OCI-LY7 (cell line): ENCODE measurements around the gene HEXIM2. TPM values are rescaled to one million over a fixed set of nuclear protein-coding genes. Genes with fewer than 3 reads are reported as not detected.

ENCODE experiments used
- BruUV-seq: library from RNA; stranded (reverse); fragments of 400-500 nt; replicated peaks from 2 replicates; lab custom pipeline; 2021; lab: Mats Ljungman, UMichigan
- CTCF ChIA-PET: fragments of 300-600 bp; sonication (Branson Sonifier 250); formaldehyde crosslinking; loops from one replicate; lab custom pipeline; 2022; ENCODE audit warnings: antibody characterized with exemption; ENCODE audit not compliant: unreplicated experiment; lab: Charles Lee
- POLR2A ChIA-PET: fragments of 300-600 bp; sonication (Branson Sonifier 250); formaldehyde crosslinking; loops from one replicate; lab custom pipeline; 2022; ENCODE audit warnings: antibody characterized with exemption; lab: Charles Lee
- DNase-seq: peaks from one replicate; pipeline ENCODE4 v3.0.0-alpha.2; 2015; ENCODE audit warnings: low spot score
- H2AFZ ChIP-seq: fragments of 200-600 bp; sonication (generic), shearing (Covaris generic); 2 replicates; pipeline ENCODE4 v1.6.1; 2014; ENCODE audit warnings: mild to moderate bottlenecking, antibody characterized with exemption, low read length, moderate library complexity
- H3K27ac ChIP-seq: fragments of 200-600 bp; sonication (generic); 2 replicates; pipeline ENCODE4 v1.5.1; 2014; ENCODE audit warnings: mixed run types, low read depth, mild to moderate bottlenecking, moderate library complexity, low read length, inconsistent platforms; ENCODE audit not compliant: poor library complexity, severe bottlenecking
- H3K36me3 ChIP-seq: fragments of 200-600 bp; sonication (generic); 2 replicates; pipeline ENCODE4 v1.6.1; 2014; ENCODE audit warnings: mild to moderate bottlenecking, antibody characterized with exemption, low read length, moderate library complexity, mixed read lengths; ENCODE audit not compliant: insufficient read depth
- H3K4me1 ChIP-seq: fragments of 200-600 bp; sonication (generic); 2 replicates; pipeline ENCODE4 v1.5.1; 2014; ENCODE audit warnings: mild to moderate bottlenecking, low read length; ENCODE audit not compliant: insufficient read depth, poor library complexity, severe bottlenecking
- H3K4me2 ChIP-seq: fragments of 200-600 bp; sonication (generic); 2 replicates; pipeline ENCODE4 v1.6.1; 2014; ENCODE audit warnings: mild to moderate bottlenecking, low read length
- H3K4me3 ChIP-seq: fragments of 200-600 bp; sonication (generic); 2 replicates; pipeline ENCODE4 v1.5.1; 2014; ENCODE audit warnings: mild to moderate bottlenecking, low read depth, low read length; ENCODE audit not compliant: poor library complexity, severe bottlenecking
- H3K79me2 ChIP-seq: fragments of 200-600 bp; sonication (generic); 2 replicates; pipeline ENCODE4 v1.6.1; 2016; ENCODE audit warnings: low read depth, mild to moderate bottlenecking, low read length, moderate library complexity, mixed read lengths; ENCODE audit not compliant: insufficient read depth
- H3K9me2 ChIP-seq: fragments of 200-600 bp; sonication (generic); 2 replicates; pipeline ENCODE4 v1.6.1; 2016; ENCODE audit warnings: mild to moderate bottlenecking, low read length, mixed read lengths; ENCODE audit not compliant: insufficient read depth
- H3K9me3 ChIP-seq: fragments of 200-600 bp; sonication (generic); 2 replicates; pipeline ENCODE4 v1.6.1; 2014; ENCODE audit warnings: mild to moderate bottlenecking, mixed run types, low read length, mixed read lengths
- H4K20me1 ChIP-seq: fragments of 200-600 bp; sonication (generic); 2 replicates; pipeline ENCODE4 v1.6.1; 2014; ENCODE audit warnings: mild to moderate bottlenecking, antibody characterized with exemption, low read length, moderate library complexity, mixed read lengths; ENCODE audit not compliant: insufficient read depth
- CTCF ChIP-seq: fragments of 200-600 bp; sonication (generic); conservative IDR thresholded peaks from 2 replicates; pipeline ENCODE4 v1.5.1; 2014; ENCODE audit warnings: mild to moderate bottlenecking, antibody characterized with exemption, low read length, moderate library complexity, mixed read lengths
- EZH2phosphoT487 ChIP-seq: fragments of 200-600 bp; sonication (generic); IDR thresholded peaks from 2 replicates; pipeline ENCODE4 v1.6.1; 2018; ENCODE audit warnings: low read depth, borderline replicate concordance, mild to moderate bottlenecking, mixed run types, antibody characterized with exemption, low read length, moderate library complexity, mixed read lengths
- intact Hi-C: fragments of 100-400 bp; cut with micrococcal nuclease; formaldehyde crosslinking; loops from one replicate; pipeline ENCODE4 v1.10.0; 2022; ENCODE audit not compliant: unreplicated experiment
- total RNA-seq, 2 experiments: library from RNA; depleted of rRNA in 1 of 2; stranded (reverse); fragments of >200 nt in 1 of 2; shearing (Covaris generic) in 1 of 2; gene quantifications; 2 replicates each; pipeline ENCODE4 v1.2.3, GENCODE V29; 2014 to 2022

The HEXIM2 gene
- total RNA-seq, 2 experiments from 2014 or later: 8.6 to 11.1 TPM

- DNase-seq: no peak
- no peak for TF ChIP-seq CTCF
- no TSS peak for BruUV-seq
- Histone ChIP-seq H3K79me2 (no peaks in the 10 kb centered on the region), H3K4me3 (no peak overlapping the region), H3K4me2 (no peak overlapping the region), H3K4me1 (peaks cover 13% of the 10 kb centered on the region), H3K9me3 (no peaks in the 10 kb centered on the region), H3K27ac (no peak overlapping the region), H4K20me1 (no peaks in the 10 kb centered on the region), H3K36me3 (peaks cover 9% of the 10 kb centered on the region; the same call in 1 of the 2 replicates), H3K9me2 (no peaks in the 10 kb centered on the region), H2AFZ (no peak overlapping the region)
- ChIA-PET CTCF (no interaction called here), POLR2A (no interaction called here)
- intact Hi-C loops: no loop called here
Observed at GRCh38 chr17:45113424-45113754, 48.3 kb upstream of the HEXIM2 start.

GRCh38 chr17:45114117-45114932 is 47.4 kb upstream of the HEXIM2 start:
- no peaks in the 10 kb centered on the region for H3K9me2 ChIP-seq
- no peaks in the 10 kb centered on the region for H3K79me2 ChIP-seq
- intact Hi-C loops: no loop called here
- H3K27ac ChIP-seq: no peak overlapping the region
- ChIA-PET POLR2A (no interaction called here), CTCF (no interaction called here)
- no peak for DNase-seq
- peaks cover 13% of the 10 kb centered on the region for H3K4me1 ChIP-seq
- no peak overlapping the region for H3K4me2 ChIP-seq
- TF ChIP-seq CTCF: no peak
- TF ChIP-seq EZH2phosphoT487: no peak
- no peak overlapping the region for H3K4me3 ChIP-seq
- H3K36me3 ChIP-seq: peaks cover 1% of the 10 kb centered on the region; the same call in 1 of the 2 replicates
- no peaks in the 10 kb centered on the region for H3K9me3 ChIP-seq
- no peak overlapping the region for H2AFZ ChIP-seq
- BruUV-seq: no TSS peak
- no peaks in the 10 kb centered on the region for H4K20me1 ChIP-seq

DNA sequence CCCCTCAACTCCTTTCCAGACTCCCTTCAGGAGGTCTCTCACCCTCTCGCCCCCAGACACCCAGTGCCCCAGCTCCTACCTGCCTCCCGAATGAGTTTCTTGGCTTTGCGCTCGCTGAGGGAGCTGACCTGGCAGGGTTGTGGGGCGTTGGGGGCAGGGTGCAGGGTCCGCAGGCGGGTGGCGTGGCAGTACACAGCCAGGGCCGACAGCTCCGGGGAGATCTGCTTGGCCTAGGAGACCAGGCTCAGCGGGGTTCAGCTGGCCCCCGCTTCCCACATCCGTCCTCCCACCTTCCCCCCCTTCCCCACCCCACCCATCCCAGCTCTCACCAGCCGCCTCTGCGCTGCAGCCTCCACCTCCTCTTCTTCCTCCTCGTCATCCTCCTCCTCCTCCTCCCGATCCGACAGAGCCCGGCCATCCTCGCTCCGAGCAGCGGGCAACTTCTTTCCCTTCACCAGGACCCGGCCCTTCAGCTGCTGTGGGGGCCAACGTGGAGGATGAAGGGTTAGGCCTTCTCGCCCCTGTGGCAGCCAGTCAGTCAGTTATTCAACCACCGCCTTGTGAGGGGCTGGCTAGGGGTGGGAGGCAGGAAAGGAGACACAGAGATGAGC is 46.6 kb upstream of the HEXIM2 start:
- H3K9me3 ChIP-seq: no peaks in the 10 kb centered on the region
- CTCF ChIA-PET: no interaction called here

More for the DNA sequence above, 46.6 kb upstream of the HEXIM2 start:
- Histone ChIP-seq H3K36me3 (no peaks in the 10 kb centered on the region), H3K79me2 (no peaks in the 10 kb centered on the region), H3K9me2 (no peaks in the 10 kb centered on the region), H3K4me3 (no peak overlapping the region), H3K4me2 (no peak overlapping the region), H4K20me1 (no peaks in the 10 kb centered on the region), H2AFZ (no peak overlapping the region), H3K27ac (no peak overlapping the region), H3K4me1 (peaks cover 13% of the 10 kb centered on the region)
- POLR2A ChIA-PET: no interaction called here
- TF ChIP-seq EZH2phosphoT487 (no peak), CTCF (no peak)
- intact Hi-C loops: no loop called here
- no peak for DNase-seq
- no TSS peak for BruUV-seq
